ENCODE results near the gene LIN28B.
"Not testable (repeated sequence)": the region's sequence is repeated elsewhere in the genome, so short reads cannot be mapped to it uniquely, and the experiment has no call there.

DNA sequence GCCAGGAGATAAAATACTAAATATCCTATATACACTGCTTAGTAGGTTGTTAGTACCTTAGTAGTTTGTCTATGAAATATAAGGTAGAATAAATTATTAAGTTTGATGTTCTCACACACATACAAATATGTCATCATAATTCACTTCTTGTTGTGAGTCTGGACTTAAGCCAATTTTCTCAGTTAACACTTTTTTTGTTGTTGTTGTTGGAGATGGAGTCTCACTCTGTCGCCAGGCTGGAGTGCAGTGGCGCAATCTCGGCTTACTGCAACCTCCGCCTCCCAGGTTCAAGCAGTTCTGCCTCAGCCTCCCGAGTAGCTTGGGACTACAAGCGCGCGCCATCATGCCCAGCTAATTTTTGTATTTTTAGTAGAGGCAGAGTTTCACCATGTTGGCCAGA is 119.5 kb downstream of the LIN28B start:
- TF ChIP-seq, protein P1, sequence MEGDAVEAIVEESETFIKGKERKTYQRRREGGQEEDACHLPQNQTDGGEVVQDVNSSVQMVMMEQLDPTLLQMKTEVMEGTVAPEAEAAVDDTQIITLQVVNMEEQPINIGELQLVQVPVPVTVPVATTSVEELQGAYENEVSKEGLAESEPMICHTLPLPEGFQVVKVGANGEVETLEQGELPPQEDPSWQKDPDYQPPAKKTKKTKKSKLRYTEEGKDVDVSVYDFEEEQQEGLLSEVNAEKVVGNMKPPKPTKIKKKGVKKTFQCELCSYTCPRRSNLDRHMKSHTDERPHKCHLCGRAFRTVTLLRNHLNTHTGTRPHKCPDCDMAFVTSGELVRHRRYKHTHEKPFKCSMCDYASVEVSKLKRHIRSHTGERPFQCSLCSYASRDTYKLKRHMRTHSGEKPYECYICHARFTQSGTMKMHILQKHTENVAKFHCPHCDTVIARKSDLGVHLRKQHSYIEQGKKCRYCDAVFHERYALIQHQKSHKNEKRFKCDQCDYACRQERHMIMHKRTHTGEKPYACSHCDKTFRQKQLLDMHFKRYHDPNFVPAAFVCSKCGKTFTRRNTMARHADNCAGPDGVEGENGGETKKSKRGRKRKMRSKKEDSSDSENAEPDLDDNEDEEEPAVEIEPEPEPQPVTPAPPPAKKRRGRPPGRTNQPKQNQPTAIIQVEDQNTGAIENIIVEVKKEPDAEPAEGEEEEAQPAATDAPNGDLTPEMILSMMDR (IDR thresholded peaks at IDR 0.05; ENCODE audit: low read depth, low read length, missing input control), result not testable (repeated sequence)
- not testable (repeated sequence) for TF ChIP-seq NR2F2, RAD21 (IDR thresholded peaks at IDR 0.05)
- TF ChIP-seq, protein P2, sequence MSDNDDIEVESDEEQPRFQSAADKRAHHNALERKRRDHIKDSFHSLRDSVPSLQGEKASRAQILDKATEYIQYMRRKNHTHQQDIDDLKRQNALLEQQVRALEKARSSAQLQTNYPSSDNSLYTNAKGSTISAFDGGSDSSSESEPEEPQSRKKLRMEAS (IDR thresholded peaks at IDR 0.05), result not testable (repeated sequence)
- TF ChIP-seq, protein P3, sequence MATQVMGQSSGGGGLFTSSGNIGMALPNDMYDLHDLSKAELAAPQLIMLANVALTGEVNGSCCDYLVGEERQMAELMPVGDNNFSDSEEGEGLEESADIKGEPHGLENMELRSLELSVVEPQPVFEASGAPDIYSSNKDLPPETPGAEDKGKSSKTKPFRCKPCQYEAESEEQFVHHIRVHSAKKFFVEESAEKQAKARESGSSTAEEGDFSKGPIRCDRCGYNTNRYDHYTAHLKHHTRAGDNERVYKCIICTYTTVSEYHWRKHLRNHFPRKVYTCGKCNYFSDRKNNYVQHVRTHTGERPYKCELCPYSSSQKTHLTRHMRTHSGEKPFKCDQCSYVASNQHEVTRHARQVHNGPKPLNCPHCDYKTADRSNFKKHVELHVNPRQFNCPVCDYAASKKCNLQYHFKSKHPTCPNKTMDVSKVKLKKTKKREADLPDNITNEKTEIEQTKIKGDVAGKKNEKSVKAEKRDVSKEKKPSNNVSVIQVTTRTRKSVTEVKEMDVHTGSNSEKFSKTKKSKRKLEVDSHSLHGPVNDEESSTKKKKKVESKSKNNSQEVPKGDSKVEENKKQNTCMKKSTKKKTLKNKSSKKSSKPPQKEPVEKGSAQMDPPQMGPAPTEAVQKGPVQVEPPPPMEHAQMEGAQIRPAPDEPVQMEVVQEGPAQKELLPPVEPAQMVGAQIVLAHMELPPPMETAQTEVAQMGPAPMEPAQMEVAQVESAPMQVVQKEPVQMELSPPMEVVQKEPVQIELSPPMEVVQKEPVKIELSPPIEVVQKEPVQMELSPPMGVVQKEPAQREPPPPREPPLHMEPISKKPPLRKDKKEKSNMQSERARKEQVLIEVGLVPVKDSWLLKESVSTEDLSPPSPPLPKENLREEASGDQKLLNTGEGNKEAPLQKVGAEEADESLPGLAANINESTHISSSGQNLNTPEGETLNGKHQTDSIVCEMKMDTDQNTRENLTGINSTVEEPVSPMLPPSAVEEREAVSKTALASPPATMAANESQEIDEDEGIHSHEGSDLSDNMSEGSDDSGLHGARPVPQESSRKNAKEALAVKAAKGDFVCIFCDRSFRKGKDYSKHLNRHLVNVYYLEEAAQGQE (IDR thresholded peaks at IDR 0.05), result not testable (repeated sequence)
- TF ChIP-seq, protein P4, sequence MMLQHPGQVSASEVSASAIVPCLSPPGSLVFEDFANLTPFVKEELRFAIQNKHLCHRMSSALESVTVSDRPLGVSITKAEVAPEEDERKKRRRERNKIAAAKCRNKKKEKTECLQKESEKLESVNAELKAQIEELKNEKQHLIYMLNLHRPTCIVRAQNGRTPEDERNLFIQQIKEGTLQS (IDR thresholded peaks at IDR 0.05), result not testable (repeated sequence)
- TF ChIP-seq, protein P5, sequence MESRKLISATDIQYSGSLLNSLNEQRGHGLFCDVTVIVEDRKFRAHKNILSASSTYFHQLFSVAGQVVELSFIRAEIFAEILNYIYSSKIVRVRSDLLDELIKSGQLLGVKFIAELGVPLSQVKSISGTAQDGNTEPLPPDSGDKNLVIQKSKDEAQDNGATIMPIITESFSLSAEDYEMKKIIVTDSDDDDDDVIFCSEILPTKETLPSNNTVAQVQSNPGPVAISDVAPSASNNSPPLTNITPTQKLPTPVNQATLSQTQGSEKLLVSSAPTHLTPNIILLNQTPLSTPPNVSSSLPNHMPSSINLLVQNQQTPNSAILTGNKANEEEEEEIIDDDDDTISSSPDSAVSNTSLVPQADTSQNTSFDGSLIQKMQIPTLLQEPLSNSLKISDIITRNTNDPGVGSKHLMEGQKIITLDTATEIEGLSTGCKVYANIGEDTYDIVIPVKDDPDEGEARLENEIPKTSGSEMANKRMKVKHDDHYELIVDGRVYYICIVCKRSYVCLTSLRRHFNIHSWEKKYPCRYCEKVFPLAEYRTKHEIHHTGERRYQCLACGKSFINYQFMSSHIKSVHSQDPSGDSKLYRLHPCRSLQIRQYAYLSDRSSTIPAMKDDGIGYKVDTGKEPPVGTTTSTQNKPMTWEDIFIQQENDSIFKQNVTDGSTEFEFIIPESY (IDR thresholded peaks at IDR 0.05), result not testable (repeated sequence)
